ENCODE data around the gene SBK1.
"Not testable (repeated sequence)": the region's sequence is repeated elsewhere in the genome, so short reads cannot be mapped to it uniquely, and the experiment has no call there.

GRCh38 chr16:28335678-28336077 lies 43.4 kb downstream of the SBK1 start:
- TF ChIP-seq, protein P1, sequence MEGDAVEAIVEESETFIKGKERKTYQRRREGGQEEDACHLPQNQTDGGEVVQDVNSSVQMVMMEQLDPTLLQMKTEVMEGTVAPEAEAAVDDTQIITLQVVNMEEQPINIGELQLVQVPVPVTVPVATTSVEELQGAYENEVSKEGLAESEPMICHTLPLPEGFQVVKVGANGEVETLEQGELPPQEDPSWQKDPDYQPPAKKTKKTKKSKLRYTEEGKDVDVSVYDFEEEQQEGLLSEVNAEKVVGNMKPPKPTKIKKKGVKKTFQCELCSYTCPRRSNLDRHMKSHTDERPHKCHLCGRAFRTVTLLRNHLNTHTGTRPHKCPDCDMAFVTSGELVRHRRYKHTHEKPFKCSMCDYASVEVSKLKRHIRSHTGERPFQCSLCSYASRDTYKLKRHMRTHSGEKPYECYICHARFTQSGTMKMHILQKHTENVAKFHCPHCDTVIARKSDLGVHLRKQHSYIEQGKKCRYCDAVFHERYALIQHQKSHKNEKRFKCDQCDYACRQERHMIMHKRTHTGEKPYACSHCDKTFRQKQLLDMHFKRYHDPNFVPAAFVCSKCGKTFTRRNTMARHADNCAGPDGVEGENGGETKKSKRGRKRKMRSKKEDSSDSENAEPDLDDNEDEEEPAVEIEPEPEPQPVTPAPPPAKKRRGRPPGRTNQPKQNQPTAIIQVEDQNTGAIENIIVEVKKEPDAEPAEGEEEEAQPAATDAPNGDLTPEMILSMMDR (IDR thresholded peaks at IDR 0.05): not testable (repeated sequence)
- not testable (repeated sequence) for TF ChIP-seq POLR2A (IDR thresholded peaks at IDR 0.05)

Data from esophagus squamous epithelium (tissue), 4 donors.